DOHH2 (cell line): ENCODE data around the gene HKDC1.

Source experiments
- EZH2phosphoT487 ChIP-seq: fragments of 200-600 bp; sonication (generic); IDR thresholded peaks from 2 replicates; pipeline ENCODE4 v1.6.1; 2017; ENCODE audit warnings: borderline replicate concordance, mild to moderate bottlenecking, antibody characterized with exemption, low read length, moderate library complexity, mixed read lengths
- TF ChIP-seq, protein P1 (sequence below): fragments of 200-600 bp; sonication (generic); IDR thresholded peaks from one replicate; pipeline ENCODE4 v1.5.1; 2014; ENCODE audit warnings: antibody characterized with exemption, mild to moderate bottlenecking, low read depth, low read length; ENCODE audit not compliant: poor library complexity, severe bottlenecking

DNA sequence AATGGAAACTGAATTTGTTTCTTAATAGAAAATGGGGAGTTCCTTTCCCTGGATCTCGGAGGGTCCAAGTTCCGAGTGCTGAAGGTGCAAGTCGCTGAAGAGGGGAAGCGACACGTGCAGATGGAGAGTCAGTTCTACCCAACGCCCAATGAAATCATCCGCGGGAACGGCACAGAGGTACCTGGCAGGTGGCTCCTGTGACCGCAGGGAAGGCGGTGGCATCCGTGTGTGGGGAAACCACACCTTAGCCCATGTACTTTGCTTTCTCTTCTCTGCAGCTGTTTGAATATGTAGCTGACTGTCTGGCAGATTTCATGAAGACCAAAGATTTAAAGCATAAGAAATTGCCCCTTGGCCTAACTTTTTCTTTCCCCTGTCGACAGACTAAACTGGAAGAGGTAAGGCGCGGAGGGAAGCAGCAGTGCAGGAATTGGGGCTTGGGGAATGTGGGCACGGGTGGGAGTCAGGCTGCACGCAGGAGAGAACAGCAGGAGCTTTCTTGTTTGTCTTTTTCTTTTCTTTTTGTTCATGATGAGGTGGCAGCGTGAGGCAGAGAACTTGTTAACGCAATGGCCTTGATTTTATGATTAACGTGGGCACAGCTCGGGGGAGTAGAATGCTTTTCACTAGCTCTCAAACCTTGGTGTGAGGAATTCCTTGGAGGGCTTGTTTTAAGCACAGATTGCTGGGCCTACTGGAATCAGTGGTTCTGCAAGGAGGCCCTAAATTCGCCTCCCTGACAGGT, 12.8 kb downstream of the HKDC1 start:
- TF ChIP-seq, protein P1, sequence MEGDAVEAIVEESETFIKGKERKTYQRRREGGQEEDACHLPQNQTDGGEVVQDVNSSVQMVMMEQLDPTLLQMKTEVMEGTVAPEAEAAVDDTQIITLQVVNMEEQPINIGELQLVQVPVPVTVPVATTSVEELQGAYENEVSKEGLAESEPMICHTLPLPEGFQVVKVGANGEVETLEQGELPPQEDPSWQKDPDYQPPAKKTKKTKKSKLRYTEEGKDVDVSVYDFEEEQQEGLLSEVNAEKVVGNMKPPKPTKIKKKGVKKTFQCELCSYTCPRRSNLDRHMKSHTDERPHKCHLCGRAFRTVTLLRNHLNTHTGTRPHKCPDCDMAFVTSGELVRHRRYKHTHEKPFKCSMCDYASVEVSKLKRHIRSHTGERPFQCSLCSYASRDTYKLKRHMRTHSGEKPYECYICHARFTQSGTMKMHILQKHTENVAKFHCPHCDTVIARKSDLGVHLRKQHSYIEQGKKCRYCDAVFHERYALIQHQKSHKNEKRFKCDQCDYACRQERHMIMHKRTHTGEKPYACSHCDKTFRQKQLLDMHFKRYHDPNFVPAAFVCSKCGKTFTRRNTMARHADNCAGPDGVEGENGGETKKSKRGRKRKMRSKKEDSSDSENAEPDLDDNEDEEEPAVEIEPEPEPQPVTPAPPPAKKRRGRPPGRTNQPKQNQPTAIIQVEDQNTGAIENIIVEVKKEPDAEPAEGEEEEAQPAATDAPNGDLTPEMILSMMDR = no peak
- TF ChIP-seq EZH2phosphoT487 = no peak
